Ascending aorta (tissue), 2 donors: ENCODE measurements around the gene RHOG. TPM values are rescaled to one million over a fixed set of nuclear protein-coding genes. Genes with fewer than 3 reads are reported as not detected.

Experiments used
- DNase-seq, 2 donors: peaks; one replicate each; pipeline ENCODE4 v3.0.0-alpha.2; 2019; ENCODE audit warnings: low spot score in 2 of 2
- H3K27ac ChIP-seq, 2 donors: fragments of 200-600 bp; sonication (generic); one replicate each; pipeline ENCODE4 v1.5.1; 2016 to 2017; ENCODE audit warnings: mild to moderate bottlenecking in 1 of 2
- H3K27me3 ChIP-seq: fragments of 200-600 bp; sonication (generic); one replicate; pipeline ENCODE4 v1.5.1; 2017
- H3K36me3 ChIP-seq, 2 donors: fragments of 200-600 bp; sonication (generic); one replicate each; pipeline ENCODE4 v1.5.1; 2016
- H3K4me1 ChIP-seq, 2 donors: fragments of 200-600 bp; sonication (generic); one replicate each; pipeline ENCODE4 v1.5.1; 2016 to 2017; ENCODE audit warnings: mild to moderate bottlenecking in 1 of 2
- H3K4me3 ChIP-seq, 2 donors: fragments of 200-600 bp; sonication (generic); one replicate each; pipeline ENCODE4 v1.5.1; 2016 to 2017; ENCODE audit warnings: mild to moderate bottlenecking in 1 of 2
- H3K9me3 ChIP-seq, 2 donors: fragments of 200-600 bp; sonication (generic); one replicate each; pipeline ENCODE4 v1.5.1; 2016
- CTCF ChIP-seq, 3 experiments: fragments of 200-600 bp in 2 of 3; fragments of 450-650 bp in 1 of 3; sonication (generic) in 2 of 3; IDR thresholded peaks; one replicate each; pipeline ENCODE4 v1.5.1; 2016 to 2019; ENCODE audit warnings: antibody characterized with exemption in 3 of 3, mild to moderate bottlenecking in 1 of 3, moderate library complexity in 1 of 3
- intact Hi-C: fragments of 100-400 bp; cut with DNase I; formaldehyde crosslinking; loops from one replicate; pipeline ENCODE4 v1.15.1; 2023
- total RNA-seq: library from RNA; depleted of rRNA; stranded (reverse); fragments of >200 nt; gene quantifications from one replicate; pipeline ENCODE4 v1.1.0, GENCODE V29; 2016

Gene RHOG
- total RNA-seq, 1 donor from 2014 or later = 60.7 TPM

GRCh38 chr11:3882655-3883054 is 41.9 kb upstream of the RHOG start:
- Histone ChIP-seq H3K9me3 (no peaks in the 10 kb centered on the region), H3K36me3 (no peaks in the 10 kb centered on the region), H3K27me3 (no peaks in the 10 kb centered on the region), H3K27ac (no peak overlapping the region), H3K4me3 (no peak overlapping the region), H3K4me1 (peaks cover 0 to 15% of the 10 kb centered on the region in 2 donors)
- intact Hi-C loops = no loop called here
- DNase-seq = no peak
- no peak for TF ChIP-seq CTCF (IDR thresholded peaks at IDR 0.05)

- peaks cover 0 to 23% of the 10 kb centered on the region in 2 donors for H3K4me1 ChIP-seq
- H3K36me3 ChIP-seq = no peaks in the 10 kb centered on the region
- no peaks in the 10 kb centered on the region for H3K9me3 ChIP-seq
- no peak for DNase-seq
- intact Hi-C loops = no loop called here
- H3K27me3 ChIP-seq = no peaks in the 10 kb centered on the region
- H3K4me3 ChIP-seq = no peak overlapping the region
- peak overlapping the region; percentile 77 to 80 for H3K27ac ChIP-seq
- TF ChIP-seq CTCF (IDR thresholded peaks at IDR 0.05) = no peak
These were observed 40.0 kb upstream of the RHOG start for GRCh38 chr11:3880724-3881123.

GRCh38 chr11:3879967-3880542 is 39.3 kb upstream of the RHOG start:
- intact Hi-C loops = no loop called here
- TF ChIP-seq CTCF (IDR thresholded peaks at IDR 0.05) = no peak
- Histone ChIP-seq H3K36me3 (no peaks in the 10 kb centered on the region), H3K9me3 (no peaks in the 10 kb centered on the region), H3K27ac (peak overlapping the region; percentile 77 to 80), H3K4me3 (no peak overlapping the region), H3K27me3 (no peaks in the 10 kb centered on the region), H3K4me1 (peaks cover 0 to 23% of the 10 kb centered on the region in 2 donors)
- no peak for DNase-seq

- Histone ChIP-seq H3K27me3 (no peaks in the 10 kb centered on the region), H3K9me3 (no peaks in the 10 kb centered on the region), H3K4me3 (no peak overlapping the region), H3K4me1 (peaks cover 0 to 23% of the 10 kb centered on the region in 2 donors), H3K36me3 (no peaks in the 10 kb centered on the region), H3K27ac (peak overlapping the region; percentile 77 to 80)
- intact Hi-C loops = no loop called here
- DNase-seq = no peak
- TF ChIP-seq CTCF (IDR thresholded peaks at IDR 0.05) = no peak
These were observed 38.6 kb upstream of the RHOG start for GRCh38 chr11:3879216-3879966.

GRCh38 chr11:3878258-3878584 is 37.5 kb upstream of the RHOG start:
- H3K4me1 ChIP-seq = peaks cover 0 to 31% of the 10 kb centered on the region in 2 donors
- intact Hi-C loops = no loop called here

More at GRCh38 chr11:3878258-3878584, 37.5 kb upstream of the RHOG start:
- Histone ChIP-seq H3K27ac (peak overlapping the region; percentile 56 to 60), H3K36me3 (no peaks in the 10 kb centered on the region), H3K9me3 (no peaks in the 10 kb centered on the region), H3K27me3 (no peaks in the 10 kb centered on the region), H3K4me3 (no peak overlapping the region)
- no peak for TF ChIP-seq CTCF (IDR thresholded peaks at IDR 0.05)
- no peak for DNase-seq
